ENCODE data around the gene SEMA7A.

DNA sequence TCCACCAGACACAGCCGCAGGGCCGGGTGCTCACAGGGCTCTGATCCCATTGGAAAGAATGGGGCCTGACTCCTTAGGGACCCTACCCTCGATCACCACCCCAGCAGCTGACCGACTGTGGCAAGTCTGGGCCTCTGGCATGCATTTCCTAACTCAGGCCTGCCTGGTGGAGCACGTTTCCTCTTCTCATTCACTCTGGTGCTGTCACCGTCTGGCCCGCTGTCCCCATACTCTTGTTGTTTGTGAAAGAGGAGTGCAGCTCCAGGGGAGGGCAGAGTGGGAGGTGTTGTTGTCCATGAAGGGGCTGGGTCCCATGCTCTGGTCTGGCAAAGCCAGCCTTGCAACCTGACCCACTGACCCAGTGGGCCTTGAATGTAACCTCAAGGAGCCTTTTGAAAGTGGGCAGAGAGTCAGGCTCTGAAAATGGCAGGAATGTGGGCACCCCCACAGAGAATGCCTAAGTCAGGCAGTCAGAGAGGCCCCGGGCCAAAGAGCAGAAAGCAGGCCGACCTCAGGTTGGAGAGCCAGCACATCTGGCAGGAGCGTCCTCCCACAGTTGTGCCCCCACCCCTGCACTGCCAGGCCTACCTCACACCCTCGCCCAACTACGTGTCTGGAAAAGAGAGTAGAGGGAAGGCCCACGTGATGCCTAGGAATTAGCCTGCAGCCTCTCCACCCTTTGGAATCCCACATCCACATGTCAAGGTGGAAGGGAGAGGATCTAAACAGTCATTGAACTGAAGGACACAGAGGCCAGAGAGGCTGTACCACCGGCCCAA lies 10.9 kb downstream of the SEMA7A start:
- TF ChIP-seq, protein P1, sequence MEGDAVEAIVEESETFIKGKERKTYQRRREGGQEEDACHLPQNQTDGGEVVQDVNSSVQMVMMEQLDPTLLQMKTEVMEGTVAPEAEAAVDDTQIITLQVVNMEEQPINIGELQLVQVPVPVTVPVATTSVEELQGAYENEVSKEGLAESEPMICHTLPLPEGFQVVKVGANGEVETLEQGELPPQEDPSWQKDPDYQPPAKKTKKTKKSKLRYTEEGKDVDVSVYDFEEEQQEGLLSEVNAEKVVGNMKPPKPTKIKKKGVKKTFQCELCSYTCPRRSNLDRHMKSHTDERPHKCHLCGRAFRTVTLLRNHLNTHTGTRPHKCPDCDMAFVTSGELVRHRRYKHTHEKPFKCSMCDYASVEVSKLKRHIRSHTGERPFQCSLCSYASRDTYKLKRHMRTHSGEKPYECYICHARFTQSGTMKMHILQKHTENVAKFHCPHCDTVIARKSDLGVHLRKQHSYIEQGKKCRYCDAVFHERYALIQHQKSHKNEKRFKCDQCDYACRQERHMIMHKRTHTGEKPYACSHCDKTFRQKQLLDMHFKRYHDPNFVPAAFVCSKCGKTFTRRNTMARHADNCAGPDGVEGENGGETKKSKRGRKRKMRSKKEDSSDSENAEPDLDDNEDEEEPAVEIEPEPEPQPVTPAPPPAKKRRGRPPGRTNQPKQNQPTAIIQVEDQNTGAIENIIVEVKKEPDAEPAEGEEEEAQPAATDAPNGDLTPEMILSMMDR (conservative IDR thresholded peaks at IDR 0.05; ENCODE audit: low read depth, low read length), result no peak
- no peak for TF ChIP-seq EZH2 (IDR thresholded peaks at IDR 0.05; ENCODE audit: borderline replicate concordance, low read depth, low read length, poor library complexity, severe bottlenecking)

Data from A673 (cell line).